ENCODE results near the gene LRRC63.

GRCh38 chr13:46274094-46274698, 62.5 kb downstream of the LRRC63 start:
- TF ChIP-seq, protein P1, sequence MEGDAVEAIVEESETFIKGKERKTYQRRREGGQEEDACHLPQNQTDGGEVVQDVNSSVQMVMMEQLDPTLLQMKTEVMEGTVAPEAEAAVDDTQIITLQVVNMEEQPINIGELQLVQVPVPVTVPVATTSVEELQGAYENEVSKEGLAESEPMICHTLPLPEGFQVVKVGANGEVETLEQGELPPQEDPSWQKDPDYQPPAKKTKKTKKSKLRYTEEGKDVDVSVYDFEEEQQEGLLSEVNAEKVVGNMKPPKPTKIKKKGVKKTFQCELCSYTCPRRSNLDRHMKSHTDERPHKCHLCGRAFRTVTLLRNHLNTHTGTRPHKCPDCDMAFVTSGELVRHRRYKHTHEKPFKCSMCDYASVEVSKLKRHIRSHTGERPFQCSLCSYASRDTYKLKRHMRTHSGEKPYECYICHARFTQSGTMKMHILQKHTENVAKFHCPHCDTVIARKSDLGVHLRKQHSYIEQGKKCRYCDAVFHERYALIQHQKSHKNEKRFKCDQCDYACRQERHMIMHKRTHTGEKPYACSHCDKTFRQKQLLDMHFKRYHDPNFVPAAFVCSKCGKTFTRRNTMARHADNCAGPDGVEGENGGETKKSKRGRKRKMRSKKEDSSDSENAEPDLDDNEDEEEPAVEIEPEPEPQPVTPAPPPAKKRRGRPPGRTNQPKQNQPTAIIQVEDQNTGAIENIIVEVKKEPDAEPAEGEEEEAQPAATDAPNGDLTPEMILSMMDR (IDR thresholded peaks at IDR 0.05) = no peak
- TF ChIP-seq POLR2A (IDR thresholded peaks at IDR 0.05) = no peak
